GM12873 (cell line): ENCODE data around the gene ZCCHC8.

Experiments used
- TF ChIP-seq, protein P1 (sequence below): IDR thresholded peaks from 2 replicates; pipeline ENCODE4 v1.5.1; 2012; ENCODE audit warnings: low read depth, mild to moderate bottlenecking, moderate library complexity, low read length, control low read depth; ENCODE audit not compliant: insufficient read depth; ENCODE audit errors: missing control alignments

Gene ZCCHC8

DNA sequence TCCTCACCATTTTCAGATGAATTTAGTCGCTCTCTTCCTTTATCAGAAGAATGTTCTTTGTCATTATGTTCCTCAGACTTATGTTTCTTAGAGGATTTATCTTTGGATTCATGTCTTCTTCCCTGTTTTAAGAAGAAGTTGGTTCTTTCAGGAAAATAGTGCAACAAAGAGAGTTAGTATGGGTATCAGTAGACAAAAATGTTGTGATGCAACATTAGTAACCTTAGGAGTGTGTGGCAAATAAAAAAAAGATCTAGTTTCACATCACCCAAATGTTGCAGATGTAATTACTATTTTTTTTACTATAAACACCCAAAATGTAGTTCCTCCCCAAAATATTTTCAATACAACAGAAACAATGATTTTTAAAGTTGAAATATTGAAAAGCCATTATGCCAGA, 18.2 kb upstream of the ZCCHC8 start:
- TF ChIP-seq, protein P1, sequence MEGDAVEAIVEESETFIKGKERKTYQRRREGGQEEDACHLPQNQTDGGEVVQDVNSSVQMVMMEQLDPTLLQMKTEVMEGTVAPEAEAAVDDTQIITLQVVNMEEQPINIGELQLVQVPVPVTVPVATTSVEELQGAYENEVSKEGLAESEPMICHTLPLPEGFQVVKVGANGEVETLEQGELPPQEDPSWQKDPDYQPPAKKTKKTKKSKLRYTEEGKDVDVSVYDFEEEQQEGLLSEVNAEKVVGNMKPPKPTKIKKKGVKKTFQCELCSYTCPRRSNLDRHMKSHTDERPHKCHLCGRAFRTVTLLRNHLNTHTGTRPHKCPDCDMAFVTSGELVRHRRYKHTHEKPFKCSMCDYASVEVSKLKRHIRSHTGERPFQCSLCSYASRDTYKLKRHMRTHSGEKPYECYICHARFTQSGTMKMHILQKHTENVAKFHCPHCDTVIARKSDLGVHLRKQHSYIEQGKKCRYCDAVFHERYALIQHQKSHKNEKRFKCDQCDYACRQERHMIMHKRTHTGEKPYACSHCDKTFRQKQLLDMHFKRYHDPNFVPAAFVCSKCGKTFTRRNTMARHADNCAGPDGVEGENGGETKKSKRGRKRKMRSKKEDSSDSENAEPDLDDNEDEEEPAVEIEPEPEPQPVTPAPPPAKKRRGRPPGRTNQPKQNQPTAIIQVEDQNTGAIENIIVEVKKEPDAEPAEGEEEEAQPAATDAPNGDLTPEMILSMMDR: no peak

GRCh38 chr12:122517877-122518276, 17.1 kb upstream of the ZCCHC8 start:
- TF ChIP-seq, protein P1: no peak

- TF ChIP-seq, protein P1: no peak
Measured at GRCh38 chr12:122516544-122517361, 16.0 kb upstream of the ZCCHC8 start.

DNA sequence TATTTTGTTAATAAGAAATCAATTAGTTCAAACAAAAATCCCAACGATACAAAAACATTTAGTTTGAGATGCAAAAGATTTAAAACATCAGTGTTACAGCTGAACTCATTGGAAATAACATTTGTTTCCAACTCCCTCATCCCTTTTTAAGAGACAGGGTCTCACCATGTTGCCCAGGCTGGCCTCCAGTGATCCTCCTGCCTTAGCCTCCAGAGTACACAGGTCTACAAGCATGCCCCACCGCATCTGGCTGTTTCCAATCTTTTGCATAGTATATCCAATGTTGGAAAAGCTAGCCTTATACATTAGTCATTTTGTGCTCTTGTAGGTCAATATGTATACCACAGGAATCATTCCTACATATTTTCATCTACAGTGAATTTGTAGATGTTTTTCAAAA, 14.5 kb upstream of the ZCCHC8 start:
- TF ChIP-seq, protein P1: no peak

DNA sequence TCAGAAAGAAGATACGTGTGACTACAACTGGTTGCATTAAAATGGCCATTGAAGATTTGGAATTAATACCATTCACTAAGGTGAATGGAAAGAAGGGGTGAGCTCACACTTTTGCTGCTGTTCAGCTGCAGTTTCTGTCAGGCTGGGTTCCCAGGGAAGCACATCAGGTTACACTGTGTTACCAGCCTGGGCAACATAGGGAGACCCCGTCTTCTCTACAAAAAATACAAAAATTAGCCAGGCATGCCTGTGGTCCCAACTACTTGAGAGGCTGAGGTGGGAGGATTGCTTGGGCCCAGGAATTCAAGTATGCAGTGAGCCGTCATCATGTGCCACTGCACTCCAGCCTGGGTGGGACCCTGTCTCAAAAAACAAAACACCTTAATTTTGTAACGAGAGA, 12.9 kb upstream of the ZCCHC8 start:
- TF ChIP-seq, protein P1: no peak

- TF ChIP-seq, protein P1: no peak
Measured at GRCh38 chr12:122508163-122508562, 7.4 kb upstream of the ZCCHC8 start.

DNA sequence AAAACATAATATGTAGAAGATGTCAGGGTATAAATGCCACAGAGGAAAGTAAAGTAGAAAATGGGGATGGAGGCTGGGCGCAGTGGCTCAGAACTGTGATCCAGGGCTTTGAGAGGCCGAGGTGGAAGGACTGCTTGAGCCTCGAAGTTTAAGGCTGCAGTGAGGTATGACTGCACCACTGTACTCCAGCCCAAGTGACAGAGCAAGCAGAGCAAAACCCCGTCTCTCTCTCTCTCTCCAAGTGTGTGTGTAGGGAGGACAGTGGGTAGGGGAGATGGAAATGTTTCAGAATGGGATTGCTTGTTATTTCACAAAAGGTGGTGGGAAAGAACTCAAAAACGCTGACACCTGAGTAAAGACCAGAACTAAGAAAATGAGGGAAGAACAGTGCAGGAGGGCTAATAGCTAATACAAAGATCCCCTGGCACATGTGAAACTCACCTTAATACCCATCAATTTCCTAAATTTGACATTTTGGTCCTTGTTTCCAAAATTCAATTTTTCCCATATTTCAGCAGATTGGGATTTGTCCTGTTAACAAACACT, 5.7 kb upstream of the ZCCHC8 start:
- TF ChIP-seq, protein P1: no peak
